Measurements from ENCODE around the gene AIG1. TPM values are rescaled to one million over a fixed set of nuclear protein-coding genes. Genes with fewer than 3 reads are reported as not detected.

The AIG1 gene
- polyA plus RNA-seq, 1 experiment, result 65.1 TPM

DNA sequence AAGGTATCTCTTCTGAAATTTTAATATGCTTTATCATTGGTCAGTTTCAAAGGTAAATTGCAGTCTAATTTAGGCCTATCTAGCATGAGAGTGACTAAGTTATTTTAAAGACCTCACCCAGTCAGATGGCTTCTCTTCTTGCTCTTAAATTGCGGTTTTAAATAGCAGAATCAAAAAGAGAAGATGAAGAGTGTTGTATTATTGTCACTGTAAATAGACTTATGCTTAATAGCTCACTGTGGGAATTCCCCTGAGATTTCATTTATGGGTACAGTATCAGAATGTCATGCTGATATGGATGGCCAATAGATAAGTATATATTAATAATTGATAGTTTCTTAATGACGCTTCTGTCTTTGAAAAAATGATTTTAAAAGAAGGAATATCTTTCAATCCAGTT lies 35.7 kb downstream of the AIG1 start:
- no peak for DNase-seq (ENCODE audit: low read depth, low spot score)
- TF ChIP-seq, protein P1, sequence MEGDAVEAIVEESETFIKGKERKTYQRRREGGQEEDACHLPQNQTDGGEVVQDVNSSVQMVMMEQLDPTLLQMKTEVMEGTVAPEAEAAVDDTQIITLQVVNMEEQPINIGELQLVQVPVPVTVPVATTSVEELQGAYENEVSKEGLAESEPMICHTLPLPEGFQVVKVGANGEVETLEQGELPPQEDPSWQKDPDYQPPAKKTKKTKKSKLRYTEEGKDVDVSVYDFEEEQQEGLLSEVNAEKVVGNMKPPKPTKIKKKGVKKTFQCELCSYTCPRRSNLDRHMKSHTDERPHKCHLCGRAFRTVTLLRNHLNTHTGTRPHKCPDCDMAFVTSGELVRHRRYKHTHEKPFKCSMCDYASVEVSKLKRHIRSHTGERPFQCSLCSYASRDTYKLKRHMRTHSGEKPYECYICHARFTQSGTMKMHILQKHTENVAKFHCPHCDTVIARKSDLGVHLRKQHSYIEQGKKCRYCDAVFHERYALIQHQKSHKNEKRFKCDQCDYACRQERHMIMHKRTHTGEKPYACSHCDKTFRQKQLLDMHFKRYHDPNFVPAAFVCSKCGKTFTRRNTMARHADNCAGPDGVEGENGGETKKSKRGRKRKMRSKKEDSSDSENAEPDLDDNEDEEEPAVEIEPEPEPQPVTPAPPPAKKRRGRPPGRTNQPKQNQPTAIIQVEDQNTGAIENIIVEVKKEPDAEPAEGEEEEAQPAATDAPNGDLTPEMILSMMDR (IDR thresholded peaks at IDR 0.05; ENCODE audit: low read depth, low read length), result no peak
- POLR2A ChIA-PET, result no interaction called here

DNA sequence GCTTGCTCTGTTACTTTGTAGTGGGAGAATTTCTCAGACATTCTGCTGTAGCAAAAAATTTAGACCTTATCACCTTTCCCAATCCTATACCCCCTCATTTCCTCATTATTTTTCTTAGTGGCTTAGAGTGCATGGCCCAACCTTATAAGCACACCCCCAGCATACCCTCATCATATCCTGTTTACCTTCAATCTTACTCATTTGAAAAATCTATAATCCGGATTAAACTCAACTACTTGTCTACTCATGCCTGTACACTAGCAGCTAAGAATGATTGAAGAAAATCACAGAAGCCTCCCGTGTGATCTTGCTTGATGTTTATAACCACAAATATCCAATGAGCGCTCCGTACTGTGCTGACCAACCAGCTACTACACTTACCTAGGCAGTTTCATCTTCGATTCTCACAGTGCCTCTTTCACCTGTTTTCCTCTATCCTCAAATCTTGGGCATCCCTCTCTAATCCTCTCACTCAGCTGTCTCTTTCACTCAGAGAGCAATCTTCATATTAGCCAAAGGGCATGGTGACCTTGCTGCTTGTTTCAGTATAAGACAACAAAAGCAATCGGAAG lies 36.6 kb downstream of the AIG1 start:
- POLR2A ChIA-PET, result no interaction called here
- Histone ChIP-seq H3K4me3 (ENCODE audit: low read depth, low read length) (no peak overlapping the region), H3K27me3 (ENCODE audit: control insufficient read depth, insufficient read depth, low read length) (no peaks in the 10 kb centered on the region), H3K27ac (ENCODE audit: low read depth, low read length) (no peak overlapping the region), H3K9me3 (ENCODE audit: control insufficient read depth, insufficient read depth, low read length) (no peaks in the 10 kb centered on the region)
- DNase-seq (ENCODE audit: low read depth, low spot score), result no peak
- CTCF ChIA-PET, result no interaction called here
- TF ChIP-seq, protein P1 (IDR thresholded peaks at IDR 0.05; ENCODE audit: low read depth, low read length), result no peak

More for the DNA sequence above, 35.7 kb downstream of the AIG1 start:
- Histone ChIP-seq H3K9me3 (ENCODE audit: control insufficient read depth, insufficient read depth, low read length) (no peaks in the 10 kb centered on the region), H3K27ac (ENCODE audit: low read depth, low read length) (no peak overlapping the region), H3K27me3 (ENCODE audit: control insufficient read depth, insufficient read depth, low read length) (no peaks in the 10 kb centered on the region), H3K4me3 (ENCODE audit: low read depth, low read length) (no peak overlapping the region)
- CTCF ChIA-PET, result no interaction called here

DNA sequence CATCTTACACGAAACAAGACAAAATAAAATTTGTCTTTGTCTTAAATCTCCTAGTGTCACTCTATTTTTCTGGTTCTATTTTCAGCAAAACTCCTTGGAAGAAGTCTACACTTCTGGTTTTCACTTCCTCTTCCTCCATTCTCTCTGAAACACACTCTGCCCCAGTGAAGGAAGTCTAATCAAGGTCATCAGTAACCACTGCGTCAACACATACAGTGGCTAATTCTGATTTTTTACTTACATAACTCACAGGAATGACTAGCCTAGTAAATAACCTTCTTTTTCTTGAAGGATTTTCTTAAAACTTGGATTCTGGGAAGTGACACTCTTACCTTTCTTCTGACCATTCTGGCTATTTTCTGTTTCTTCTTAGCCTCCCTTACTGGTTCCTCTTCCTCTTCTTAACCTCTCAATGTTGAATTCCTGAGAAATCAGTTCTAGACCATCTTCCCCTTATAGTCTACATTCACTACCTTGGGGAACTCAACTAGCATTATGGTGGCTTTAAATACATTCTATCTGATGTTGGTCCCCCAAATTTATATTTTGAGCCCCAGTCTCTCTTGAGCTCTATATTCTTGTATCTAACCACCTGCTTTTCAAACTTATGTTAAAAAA lies 37.5 kb downstream of the AIG1 start:
- ChIA-PET POLR2A (no interaction called here), CTCF (no interaction called here)
- Histone ChIP-seq H3K9me3 (ENCODE audit: control insufficient read depth, insufficient read depth, low read length) (no peaks in the 10 kb centered on the region), H3K4me3 (ENCODE audit: low read depth, low read length) (no peak overlapping the region), H3K27me3 (ENCODE audit: control insufficient read depth, insufficient read depth, low read length) (no peaks in the 10 kb centered on the region), H3K27ac (ENCODE audit: low read depth, low read length) (no peak overlapping the region)
- DNase-seq (ENCODE audit: low read depth, low spot score), result no peak
- TF ChIP-seq, protein P1 (IDR thresholded peaks at IDR 0.05; ENCODE audit: low read depth, low read length), result no peak

DNA sequence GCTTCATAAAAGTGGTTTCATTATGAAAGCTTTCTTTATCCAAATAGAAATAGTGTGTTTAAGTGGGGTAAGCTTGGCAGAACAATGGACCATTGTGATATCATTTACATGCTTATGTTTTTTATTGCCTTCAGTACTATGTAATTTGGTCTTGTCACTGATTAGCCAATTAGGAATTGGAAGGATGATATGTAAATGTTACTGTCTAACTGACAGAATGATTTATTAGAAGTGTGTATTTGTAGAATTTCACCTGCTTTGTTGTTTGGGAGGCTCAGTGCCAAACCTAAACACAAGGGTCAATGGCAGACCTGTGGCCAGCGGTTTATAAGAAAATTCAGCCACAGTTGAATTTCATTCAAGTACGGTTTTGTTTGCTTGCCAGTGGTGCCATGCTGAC lies 39.0 kb downstream of the AIG1 start:
- no peak overlapping the region for H3K27ac ChIP-seq (ENCODE audit: low read depth, low read length)
- ChIA-PET CTCF (no interaction called here), POLR2A (no interaction called here)
- H3K27me3 ChIP-seq (ENCODE audit: control insufficient read depth, insufficient read depth, low read length), result no peaks in the 10 kb centered on the region
- no peaks in the 10 kb centered on the region for H3K9me3 ChIP-seq (ENCODE audit: control insufficient read depth, insufficient read depth, low read length)
- TF ChIP-seq, protein P1 (IDR thresholded peaks at IDR 0.05; ENCODE audit: low read depth, low read length), result no peak
- DNase-seq (ENCODE audit: low read depth, low spot score), result no peak
- no peak overlapping the region for H3K4me3 ChIP-seq (ENCODE audit: low read depth, low read length)

DNA sequence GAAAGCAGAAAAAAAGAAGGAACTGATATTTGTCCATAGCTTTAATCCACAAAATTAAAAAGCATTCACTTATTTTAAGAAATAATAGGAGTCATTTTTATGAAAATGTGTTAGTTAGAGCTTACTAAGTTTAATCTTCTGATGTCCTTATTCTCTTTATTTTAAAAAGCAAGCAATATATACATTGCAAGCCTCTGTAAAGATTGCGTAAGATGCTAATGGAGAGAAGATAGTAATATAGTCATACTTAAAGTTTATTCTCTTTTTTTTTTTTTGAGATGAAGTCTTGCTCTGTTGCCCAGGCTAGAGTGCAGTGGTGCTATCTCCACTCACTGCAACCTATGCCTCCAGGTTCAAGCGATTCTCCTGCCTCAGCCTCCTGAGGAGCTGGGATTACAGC lies 39.7 kb downstream of the AIG1 start:
- no peak overlapping the region for H3K27ac ChIP-seq (ENCODE audit: low read depth, low read length)
- DNase-seq (ENCODE audit: low read depth, low spot score), result no peak
- POLR2A ChIA-PET, result interaction anchor here (0.7 kb wide), 1 partner anchor 392 kb away, joined by 4 read pairs; no protein-coding TSS in a partner anchor
- H3K4me3 ChIP-seq (ENCODE audit: low read depth, low read length), result no peak overlapping the region
- H3K9me3 ChIP-seq (ENCODE audit: control insufficient read depth, insufficient read depth, low read length), result no peaks in the 10 kb centered on the region
- TF ChIP-seq, protein P1 (IDR thresholded peaks at IDR 0.05; ENCODE audit: low read depth, low read length), result no peak
- CTCF ChIA-PET, result interaction anchor here (0.7 kb wide), 1 partner anchor 77 kb away, joined by 3 read pairs; no protein-coding TSS in a partner anchor
- H3K27me3 ChIP-seq (ENCODE audit: control insufficient read depth, insufficient read depth, low read length), result no peaks in the 10 kb centered on the region

All from AG04450 (cell line).